Activated CD4-positive, alpha-beta T cell treated with anti-CD3 and anti-CD28 coated beads for 1 hour (primary cell): ENCODE data around the gene PGBD5.
A peak's percentile ranks its signal among the peaks of the same experiment; 100 is the strongest.

Experiments used
- DNase-seq: peaks from one replicate; pipeline ENCODE4 v3.0.0-alpha.2; 2020

PGBD5 gene

DNA sequence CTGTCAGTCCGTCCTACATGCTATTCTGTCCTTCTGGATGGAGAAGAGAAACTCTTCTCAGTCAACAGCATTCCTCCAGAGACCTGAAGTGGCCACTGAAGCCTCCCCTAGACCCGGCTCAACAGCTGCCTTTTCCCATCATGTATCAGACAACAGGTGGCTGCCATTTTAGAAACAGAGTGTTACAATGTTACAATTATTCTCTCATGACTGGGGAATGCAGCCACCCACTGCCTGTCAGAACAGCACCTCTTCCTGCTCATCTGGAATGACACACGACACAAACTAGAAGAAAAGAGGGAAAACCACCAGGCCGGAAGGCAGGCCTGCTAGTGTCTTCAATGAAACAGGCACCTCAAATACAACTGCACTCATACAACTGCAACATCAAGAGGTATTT, 105.3 kb downstream of the PGBD5 start:
- DNase-seq = no peak

DNA sequence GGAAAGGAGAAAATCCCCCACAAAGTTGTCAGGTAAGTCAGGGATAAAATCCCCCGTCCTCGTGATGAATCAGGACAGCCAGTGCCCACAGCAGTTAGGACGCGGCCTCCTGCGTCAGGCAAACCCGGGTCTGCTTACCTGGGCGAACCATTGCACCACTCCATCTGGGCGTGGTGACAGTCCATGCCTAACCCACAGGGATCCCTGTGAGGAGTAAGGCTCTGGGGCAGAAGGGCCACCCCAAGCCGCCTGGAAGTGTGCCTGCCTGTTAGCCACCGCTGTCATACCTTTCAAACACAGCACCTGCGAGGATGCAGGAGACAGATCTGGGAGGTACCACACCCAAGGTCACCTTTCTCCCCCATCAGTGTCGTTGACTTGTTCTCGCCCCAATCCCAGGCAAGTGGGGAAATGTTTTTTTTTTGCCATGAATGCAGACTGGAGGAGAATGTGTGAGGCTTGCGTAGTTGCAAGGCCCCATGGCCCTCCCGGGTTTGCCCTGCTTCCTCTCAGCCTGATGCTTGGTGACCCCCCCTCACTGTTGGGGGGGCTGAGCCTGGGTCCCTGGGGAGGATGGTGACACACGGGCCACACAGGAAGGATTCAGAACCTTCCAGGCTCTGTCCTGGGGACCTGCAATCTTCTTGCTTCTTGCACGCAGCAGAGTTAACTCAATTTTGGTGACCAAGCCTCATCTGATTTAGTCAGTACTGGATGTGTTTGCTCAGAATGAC, 107.0 kb downstream of the PGBD5 start:
- DNase-seq = no peak

DNA sequence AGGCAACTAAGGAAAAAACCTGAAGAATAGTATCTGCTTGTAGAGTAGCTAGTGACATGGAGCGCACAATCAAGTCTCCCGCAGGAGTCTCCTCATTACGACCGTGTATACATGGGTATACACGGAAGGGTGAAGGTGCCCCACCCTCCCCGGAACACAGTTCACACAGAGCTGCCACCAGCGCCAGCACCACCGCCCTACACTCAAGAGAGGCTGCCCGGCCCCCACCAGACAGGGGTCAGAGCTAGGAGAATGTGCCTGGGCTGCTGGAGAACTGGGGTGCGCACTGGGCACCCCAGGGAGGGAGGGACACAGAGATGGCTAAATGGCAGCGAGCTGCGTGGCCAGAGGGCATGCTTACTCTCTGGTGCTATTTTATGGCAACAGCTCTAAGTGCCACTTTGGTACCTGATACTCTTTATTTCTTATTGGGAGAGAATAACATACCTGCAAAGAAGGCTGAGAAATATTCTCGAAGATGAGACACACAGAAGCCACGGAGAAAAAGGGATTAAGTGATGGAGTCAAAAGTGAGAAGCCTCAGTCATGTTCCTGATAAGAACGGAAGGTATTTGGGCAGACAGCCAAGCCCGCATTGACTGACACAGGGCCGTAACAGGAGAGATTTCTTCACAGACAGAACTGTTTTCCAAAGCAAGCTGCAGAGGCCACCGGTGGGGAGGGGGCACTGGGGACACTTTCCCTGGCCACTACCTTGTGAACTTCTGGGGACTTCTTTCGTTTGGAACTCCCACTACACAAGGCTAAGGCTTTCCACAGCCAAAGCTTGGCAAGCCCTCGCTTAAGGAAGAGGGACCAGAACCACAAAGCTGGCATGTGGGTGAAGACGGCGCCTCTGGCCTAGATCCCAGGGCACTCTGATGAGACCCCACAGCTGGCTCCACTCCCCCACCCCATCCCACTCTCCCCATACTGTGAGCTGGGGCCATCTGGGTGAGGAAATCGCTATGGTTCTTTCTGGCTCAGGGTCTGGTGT, 108.0 kb downstream of the PGBD5 start:
- DNase-seq = no peak

DNA sequence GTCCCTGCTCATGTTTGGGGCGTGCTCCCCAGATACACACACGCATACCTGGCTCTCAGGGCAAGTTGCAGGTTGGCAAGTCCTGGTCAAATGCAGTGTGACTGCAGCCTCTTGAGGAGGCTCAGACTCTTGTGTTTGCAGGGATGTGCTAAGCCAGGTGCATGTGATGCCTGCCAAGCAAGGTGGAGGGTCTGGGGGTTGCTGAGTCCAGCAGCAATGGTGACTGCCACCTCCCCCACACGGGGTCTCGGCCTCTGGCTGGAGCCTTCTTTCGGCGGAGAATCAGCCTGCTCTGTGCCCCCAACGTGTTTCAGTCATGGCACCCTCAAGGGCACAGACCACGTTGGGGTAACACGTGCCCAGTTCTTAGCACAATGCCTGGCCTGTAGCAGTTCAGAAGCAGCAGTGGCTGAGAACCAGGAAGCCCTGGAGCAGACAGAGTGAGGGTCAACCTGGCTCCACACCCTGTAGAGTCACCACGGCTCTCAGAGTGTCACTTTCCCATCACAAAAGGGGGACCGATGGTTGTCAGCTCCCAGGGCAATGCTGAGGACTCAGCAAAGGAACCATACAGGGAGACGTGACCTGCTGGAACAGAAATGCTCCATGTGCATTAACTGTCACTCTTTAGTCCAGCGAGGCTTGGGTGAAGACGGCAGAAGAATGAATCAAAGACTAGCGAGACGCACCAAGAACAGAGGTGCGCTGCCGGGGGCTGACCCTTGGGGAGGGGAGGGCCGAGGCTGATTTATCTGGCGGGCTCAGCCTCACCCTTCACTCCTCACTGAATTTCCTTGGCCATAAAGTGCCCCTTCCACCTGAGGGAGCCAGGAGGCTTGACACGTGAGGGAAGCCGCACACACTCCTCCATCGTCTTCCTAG, 109.0 kb downstream of the PGBD5 start:
- DNase-seq = no peak

DNA sequence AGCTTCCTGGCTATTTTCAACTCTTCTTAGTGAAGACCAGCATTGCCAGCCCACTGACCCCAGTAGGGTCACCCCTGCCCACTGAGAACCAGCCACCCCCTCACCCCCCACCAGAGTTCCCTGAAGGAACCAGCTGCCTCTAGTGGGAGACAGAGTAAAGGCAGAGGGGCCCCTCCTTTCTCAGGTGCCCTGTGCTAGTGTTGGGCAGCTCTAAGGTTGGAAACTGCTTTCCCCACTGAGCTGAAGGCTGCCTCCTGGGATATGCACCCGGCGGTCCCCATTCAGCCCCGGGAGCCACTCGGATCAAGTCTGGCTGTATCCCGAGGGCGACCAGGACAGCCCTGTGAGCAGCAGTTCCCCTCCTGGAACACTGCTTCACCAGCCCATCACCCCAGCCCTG, 111.0 kb downstream of the PGBD5 start:
- no peak for DNase-seq

DNA sequence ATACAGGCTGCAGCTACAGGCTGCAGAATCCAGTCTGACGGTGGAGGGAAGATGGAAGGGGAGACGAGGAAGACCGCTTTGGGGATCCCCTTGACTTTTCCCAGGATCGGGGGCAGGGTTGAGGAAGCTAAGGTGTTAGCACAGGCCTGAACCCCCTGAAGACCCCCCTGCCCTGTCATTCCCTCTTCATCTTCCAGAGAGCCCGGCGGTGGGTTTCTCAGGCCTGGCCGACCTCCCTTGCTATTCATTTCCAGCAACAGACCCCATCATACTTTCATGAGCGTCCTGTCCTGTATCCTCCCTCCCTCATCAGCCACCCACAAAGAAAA, 112.0 kb downstream of the PGBD5 start:
- DNase-seq = no peak

DNA sequence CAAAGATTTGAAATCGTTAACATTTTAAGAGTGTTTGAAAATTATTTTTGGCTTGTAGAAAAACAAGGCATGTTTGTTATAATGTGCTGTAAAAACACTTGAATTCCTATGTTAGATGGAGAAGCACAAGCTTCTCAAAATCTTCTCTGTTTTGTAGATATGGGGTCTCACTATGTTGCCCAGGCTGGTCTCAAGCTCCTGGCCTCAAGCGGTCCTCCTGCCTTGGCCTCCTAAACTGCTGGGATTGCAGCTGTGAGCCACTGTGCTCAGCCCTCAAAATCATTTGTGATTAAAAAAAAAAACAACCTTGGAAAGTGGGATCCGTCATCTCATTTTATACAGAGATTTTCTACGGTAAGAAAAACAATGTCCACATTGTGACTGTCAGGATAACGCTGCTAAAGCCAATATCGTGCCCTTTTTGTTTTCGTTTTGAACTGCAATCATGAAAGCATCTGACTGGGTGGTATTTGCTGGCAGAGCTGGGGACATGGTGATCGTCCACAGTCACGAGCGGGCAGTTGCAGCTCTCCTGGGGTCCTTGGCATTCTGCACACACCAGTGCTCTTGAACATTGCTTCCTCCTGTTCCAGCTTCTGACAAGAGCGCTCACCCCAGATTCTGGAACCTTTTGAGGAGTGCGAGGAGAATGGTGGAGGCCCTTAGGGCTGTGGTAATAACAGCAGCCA, 112.5 kb downstream of the PGBD5 start:
- DNase-seq = no peak

DNA sequence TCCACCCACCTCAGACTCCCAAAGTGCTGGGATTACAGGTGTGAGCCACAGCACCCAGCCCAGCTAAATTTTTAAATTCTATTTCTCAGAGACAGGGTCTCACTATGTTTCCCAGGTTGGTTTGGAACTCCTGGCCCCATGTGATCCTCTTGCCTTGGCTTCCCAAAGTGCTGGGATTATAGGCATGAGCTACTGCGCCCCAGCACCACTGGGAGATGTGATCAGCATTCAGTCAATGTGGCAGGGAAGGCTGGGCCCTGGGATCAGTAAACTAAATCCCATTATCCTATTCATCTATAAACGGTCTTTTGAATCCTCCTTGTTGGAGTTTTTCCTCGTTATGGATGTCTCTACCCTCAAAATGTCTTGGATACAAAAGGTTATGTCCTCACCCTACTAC, 113.5 kb downstream of the PGBD5 start:
- no peak for DNase-seq

DNA sequence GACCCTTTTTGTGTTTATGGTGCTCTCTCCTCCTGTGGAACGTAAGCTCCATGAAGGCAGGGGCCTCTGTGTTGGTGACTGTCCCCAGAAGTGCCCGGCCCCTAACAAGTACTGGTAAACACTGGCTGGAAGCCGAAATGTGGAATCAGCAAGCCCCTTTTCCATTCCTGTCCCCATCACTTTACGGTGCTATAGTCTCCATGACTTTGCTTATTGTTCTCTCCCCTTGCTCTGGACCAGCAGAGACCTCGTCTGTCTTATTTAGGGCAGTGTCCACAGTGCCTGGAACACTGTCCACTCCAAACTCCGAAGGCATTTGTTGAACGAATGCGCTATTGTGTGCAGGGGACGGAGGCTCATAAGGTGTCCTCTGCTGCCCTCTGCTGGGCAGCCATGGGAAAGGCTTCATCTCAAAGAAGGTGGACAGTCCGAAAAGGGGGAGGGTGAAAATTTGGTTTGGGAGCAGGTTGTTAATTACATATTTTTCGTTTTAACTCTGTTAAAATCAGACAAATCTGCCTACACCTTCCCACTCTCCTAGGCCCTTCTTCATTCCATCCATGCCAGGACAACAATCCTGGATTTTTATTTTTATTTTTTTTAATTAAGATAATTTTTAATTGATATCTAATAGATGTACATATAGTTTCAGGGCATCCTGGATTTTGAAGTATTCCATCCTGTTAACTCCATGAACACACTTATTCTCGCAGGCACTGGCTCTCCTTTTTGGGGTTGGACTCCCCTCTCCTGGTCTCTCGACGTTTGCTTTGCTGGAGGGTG, 115.6 kb downstream of the PGBD5 start:
- peak; percentile 41 for DNase-seq

DNA sequence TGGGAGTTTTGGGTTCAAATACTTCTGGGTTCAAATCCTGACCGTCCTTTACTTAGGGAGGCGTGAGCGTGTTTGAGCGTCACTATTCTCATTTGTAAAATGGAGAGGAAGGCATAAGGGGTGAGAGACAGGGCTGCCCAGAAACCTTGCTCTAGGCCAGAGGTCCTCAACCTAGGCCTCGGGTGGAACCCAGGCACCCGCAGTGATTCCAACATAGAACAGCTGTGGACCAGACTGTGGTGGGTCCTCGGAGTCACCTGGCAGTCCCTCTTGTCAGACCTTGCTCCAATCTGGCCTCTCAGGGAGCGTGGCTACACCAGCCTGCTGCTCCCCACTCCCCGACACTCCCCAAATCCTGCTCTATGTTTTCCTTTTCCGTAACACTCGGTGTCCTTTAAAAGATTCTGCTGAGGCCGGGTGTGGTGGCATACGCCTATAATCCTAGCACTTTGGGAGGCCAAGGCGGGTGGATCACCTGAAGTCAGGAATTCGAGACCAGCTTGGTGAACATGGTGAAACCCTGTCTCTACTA, 116.4 kb downstream of the PGBD5 start:
- DNase-seq = no peak

DNA sequence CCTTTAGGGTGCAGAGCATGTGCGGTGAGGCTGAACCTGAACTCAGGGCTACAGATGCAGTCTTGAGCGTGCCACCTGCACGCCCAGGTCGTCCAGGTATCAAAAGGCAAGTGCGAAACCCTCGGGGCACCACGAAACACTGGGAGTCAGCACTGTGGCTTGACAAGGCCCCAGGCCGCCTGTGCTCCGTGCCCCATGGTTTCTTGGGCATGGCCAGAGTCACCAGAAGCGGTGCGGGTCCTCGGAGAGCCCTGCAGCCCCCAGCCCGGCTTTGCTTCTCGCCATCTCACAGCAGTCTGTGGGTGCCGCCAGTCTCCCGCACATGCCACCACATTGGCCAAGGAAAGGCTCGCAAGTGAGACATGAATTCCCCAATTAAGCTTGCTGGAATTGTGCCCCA, 117.3 kb downstream of the PGBD5 start:
- no peak for DNase-seq

DNA sequence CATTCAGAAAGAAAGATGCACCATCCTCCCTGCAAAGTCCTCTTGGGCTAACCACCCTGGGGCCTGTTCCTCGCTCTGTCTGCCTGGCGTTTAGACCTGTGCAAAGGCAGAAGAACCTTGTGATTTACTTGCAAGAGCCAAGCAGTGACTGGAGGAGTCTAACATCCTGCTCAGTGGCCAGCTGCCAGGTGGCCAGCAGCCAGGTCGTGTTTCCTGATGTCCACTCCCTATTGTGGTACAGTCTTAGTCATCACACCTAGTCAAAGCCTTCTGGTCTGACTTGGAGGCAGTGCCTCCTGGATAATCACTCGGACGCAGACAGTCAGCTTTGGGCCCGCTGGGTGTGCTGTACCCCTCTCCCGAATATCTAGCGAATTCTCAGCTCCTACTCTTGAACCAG, 118.1 kb downstream of the PGBD5 start:
- no peak for DNase-seq

DNA sequence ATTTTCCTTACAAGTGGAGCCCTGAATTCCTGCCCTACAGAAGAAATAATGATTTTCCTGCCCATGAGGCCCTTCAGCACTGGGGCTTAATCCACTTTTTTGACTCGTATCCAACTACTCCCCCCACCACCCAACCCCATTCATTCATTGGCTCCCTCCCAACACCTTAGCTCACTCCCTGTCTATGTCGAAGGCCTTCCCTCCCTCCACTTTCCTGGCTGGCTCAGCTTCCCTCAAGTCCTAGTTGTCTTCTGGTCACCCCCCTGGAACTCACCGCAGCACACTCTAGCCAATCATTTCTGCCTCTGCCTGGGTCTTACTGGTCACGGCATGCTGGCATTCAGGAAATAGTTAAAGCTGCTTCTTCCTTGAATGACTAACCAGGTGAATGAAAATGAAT, 118.9 kb downstream of the PGBD5 start:
- no peak for DNase-seq

DNA sequence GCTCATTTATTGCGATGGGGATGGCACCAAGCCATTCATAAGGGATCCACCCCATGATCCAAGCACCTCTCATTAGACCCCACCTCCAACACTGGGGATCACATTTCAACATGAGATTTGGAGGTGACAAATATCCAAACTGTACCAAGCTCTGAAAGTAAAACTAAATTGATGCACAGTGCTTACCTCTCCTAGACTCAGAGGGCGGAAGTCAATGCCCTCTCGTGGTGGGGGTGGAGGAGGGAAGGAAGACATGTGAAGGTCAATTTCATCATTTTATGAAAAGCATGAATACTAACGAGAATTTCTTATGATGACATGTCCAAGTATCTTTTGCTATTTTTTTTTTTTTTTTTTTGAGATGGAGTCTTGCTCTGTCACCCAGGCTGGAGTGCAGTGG, 120.0 kb downstream of the PGBD5 start:
- no peak for DNase-seq

DNA sequence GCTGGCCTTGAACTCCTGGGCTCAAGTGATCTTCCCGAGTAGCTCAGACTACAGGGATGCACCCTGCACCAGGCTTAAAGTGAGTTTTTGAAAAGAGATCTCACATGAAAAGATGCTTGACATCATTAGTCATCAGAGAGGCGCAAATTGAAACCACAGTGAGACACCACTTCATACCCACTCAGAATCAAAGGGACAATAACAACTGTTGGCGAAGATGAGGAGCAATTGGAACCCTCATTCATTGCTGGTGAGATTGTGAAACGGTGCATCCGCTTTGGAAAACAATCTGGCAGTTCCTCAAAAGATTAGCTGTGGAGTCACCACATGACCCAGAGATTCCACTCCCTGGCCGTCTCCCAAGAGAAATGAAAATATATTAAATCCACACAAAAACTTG, 122.3 kb downstream of the PGBD5 start:
- no peak for DNase-seq

DNA sequence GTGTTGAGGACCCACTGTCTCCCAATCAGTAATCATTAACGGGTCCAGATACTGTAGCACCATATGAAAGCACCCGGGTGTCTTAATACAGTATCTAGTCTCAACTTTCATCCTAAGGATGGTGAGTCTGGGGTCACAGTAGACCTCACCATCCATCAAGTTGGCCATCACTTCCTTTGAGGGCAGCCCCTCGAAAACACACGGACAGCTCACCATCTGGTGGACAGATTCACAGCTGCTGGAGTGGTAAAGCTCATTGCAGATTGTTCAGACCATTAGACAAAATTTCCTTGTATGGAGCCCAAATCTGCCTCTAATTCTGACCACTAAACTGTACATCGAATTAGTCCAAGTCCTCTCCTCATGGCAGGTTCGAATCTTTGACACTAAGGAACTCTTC, 123.1 kb downstream of the PGBD5 start:
- no peak for DNase-seq

DNA sequence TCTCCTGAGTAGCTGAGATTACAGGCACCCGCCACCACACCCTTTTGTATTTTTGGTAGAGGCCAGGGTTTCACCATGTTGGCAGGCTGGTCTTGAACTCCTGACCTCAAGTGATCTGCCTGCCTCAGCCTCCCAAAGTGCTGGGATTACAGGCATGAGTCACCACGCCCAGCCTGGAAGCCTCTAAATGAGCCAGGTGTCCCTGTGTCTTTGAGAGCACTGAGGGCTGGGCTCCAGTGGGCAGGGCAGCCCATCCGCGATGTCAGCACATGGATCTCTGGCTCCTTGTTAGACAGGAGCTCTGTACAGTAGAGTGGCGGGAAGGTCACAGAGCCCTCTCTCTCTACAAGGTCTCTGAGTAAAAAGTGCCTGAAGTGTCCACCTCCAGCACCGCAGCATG, 124.3 kb downstream of the PGBD5 start:
- no peak for DNase-seq

DNA sequence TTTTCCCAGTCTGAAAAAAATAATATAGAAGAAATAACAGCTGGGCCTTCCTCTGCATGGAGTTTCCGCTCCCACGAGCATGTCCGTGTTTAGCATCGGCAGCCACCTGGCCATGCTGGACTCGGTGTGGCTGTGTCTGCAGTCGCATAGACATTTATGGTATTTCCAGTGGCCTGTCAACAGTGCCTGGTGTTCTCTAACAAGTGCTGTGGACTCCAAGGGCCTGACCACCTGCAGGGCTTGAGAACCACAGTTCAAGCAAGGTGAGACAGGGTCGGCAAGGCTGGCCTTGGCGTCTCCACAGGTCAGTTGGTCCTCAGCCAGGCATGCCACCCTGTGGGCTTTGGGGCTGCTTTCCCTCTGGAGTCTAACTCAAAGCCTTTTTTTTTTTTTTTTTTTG, 124.8 kb downstream of the PGBD5 start:
- DNase-seq = no peak

DNA sequence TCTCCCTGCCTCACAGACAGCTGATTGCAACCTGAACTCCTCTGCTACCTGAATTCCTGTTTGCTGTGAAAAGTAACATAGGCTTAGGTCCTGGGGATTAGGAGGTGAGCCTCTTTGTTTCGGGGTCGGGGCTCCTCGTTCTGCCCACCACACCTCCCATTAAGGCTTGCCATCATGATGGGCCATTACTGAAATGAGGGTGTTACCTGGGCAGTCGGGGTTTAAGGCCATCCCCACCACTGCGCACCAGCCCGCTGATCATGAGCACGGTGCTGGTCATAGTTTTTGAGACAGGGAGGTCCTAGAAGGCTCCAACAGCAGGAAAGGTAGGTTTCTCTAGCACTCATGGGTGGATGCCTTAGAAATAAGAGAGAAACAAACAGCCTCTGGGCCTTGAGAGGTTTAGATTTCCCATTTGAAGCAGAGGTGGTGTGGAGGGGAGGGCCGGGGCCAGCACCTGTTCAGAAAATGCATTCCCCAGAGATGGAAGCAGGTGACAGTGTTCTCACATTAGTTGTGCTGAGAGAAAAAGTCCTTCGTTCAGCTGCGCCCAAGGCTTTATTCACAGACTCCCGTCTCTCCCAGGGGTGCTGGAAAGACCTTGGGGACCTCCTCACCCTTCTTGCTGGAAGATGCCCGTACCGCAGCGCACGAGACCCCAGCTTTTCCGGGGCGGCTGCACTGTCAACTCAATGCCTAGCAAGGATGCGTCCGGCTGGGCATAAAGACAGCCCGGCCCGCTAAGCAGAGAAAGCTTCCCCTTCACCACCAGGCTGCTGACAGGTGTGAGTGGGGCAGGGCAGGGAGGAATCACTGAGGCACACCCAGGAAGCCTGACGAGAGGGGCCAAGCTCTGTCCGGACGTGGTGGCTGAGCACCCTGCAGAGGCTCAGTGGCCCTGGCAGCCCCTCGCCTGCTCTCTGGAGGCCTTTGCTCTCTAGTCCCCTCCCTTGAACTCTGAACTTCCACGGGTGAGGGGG, 125.5 kb downstream of the PGBD5 start:
- no peak for DNase-seq
